Measurements from ENCODE around the gene TMEM240.

Gene TMEM240

GRCh38 chr1:1554926-1555915 is 14.8 kb upstream of the TMEM240 start:
- Histone ChIP-seq H3K27me3 (ENCODE audit: insufficient read depth, low read depth) (no peaks in the 10 kb centered on the region), H3K4me1 (ENCODE audit: low read depth, poor library complexity, severe bottlenecking) (no peaks in the 10 kb centered on the region), H3K36me3 (ENCODE audit: insufficient read depth) (no peaks in the 10 kb centered on the region), H3K79me2 (ENCODE audit: insufficient read depth, low read depth) (peaks cover 12% of the 10 kb centered on the region; the same call in 1 of the 2 replicates), H3K27ac (no peak overlapping the region), H3K4me3 (IDR thresholded peaks at IDR 0.05; ENCODE audit: insufficient read depth, low read depth, low read length) (no peak overlapping the region), H3K4me2 (no peak overlapping the region), H2AFZ (ENCODE audit: low read depth) (no peak overlapping the region), H3K9ac (no peak overlapping the region), H4K20me1 (ENCODE audit: insufficient read depth) (0 out of 2 replicates have a peak, but pooled peaks cover 8% of the 10 kb centered on the region)
- TF ChIP-seq, protein P1, sequence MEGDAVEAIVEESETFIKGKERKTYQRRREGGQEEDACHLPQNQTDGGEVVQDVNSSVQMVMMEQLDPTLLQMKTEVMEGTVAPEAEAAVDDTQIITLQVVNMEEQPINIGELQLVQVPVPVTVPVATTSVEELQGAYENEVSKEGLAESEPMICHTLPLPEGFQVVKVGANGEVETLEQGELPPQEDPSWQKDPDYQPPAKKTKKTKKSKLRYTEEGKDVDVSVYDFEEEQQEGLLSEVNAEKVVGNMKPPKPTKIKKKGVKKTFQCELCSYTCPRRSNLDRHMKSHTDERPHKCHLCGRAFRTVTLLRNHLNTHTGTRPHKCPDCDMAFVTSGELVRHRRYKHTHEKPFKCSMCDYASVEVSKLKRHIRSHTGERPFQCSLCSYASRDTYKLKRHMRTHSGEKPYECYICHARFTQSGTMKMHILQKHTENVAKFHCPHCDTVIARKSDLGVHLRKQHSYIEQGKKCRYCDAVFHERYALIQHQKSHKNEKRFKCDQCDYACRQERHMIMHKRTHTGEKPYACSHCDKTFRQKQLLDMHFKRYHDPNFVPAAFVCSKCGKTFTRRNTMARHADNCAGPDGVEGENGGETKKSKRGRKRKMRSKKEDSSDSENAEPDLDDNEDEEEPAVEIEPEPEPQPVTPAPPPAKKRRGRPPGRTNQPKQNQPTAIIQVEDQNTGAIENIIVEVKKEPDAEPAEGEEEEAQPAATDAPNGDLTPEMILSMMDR (conservative IDR thresholded peaks at IDR 0.05; ENCODE audit: low read depth, low read length), result no peak

GRCh38 chr1:1554550-1554925 is 14.1 kb upstream of the TMEM240 start:
- Histone ChIP-seq H3K4me1 (ENCODE audit: low read depth, poor library complexity, severe bottlenecking) (no peaks in the 10 kb centered on the region), H3K27ac (no peak overlapping the region), H3K27me3 (ENCODE audit: insufficient read depth, low read depth) (no peaks in the 10 kb centered on the region), H2AFZ (ENCODE audit: low read depth) (no peak overlapping the region), H3K9ac (no peak overlapping the region), H3K36me3 (ENCODE audit: insufficient read depth) (no peaks in the 10 kb centered on the region), H3K4me3 (IDR thresholded peaks at IDR 0.05; ENCODE audit: insufficient read depth, low read depth, low read length) (no peak overlapping the region), H4K20me1 (ENCODE audit: insufficient read depth) (0 out of 2 replicates have a peak, but pooled peaks cover 8% of the 10 kb centered on the region), H3K4me2 (no peak overlapping the region), H3K79me2 (ENCODE audit: insufficient read depth, low read depth) (peaks cover 12% of the 10 kb centered on the region; the same call in 1 of the 2 replicates)
- TF ChIP-seq, protein P1 (conservative IDR thresholded peaks at IDR 0.05; ENCODE audit: low read depth, low read length), result no peak

- H3K4me3 ChIP-seq (IDR thresholded peaks at IDR 0.05; ENCODE audit: insufficient read depth, low read depth, low read length), result no peak overlapping the region
- no peaks in the 10 kb centered on the region for H3K27me3 ChIP-seq (ENCODE audit: insufficient read depth, low read depth)
- H4K20me1 ChIP-seq (ENCODE audit: insufficient read depth), result 0 out of 2 replicates have a peak, but pooled peaks cover 8% of the 10 kb centered on the region
- no peak overlapping the region for H2AFZ ChIP-seq (ENCODE audit: low read depth)
- TF ChIP-seq, protein P1 (conservative IDR thresholded peaks at IDR 0.05; ENCODE audit: low read depth, low read length), result no peak
- no peak overlapping the region for H3K4me2 ChIP-seq
- H3K36me3 ChIP-seq (ENCODE audit: insufficient read depth), result no peaks in the 10 kb centered on the region
- no peaks in the 10 kb centered on the region for H3K4me1 ChIP-seq (ENCODE audit: low read depth, poor library complexity, severe bottlenecking)
- peaks cover 12% of the 10 kb centered on the region; the same call in 1 of the 2 replicates for H3K79me2 ChIP-seq (ENCODE audit: insufficient read depth, low read depth)
- H3K27ac ChIP-seq, result no peak overlapping the region
- H3K9ac ChIP-seq, result no peak overlapping the region
Measured at GRCh38 chr1:1553821-1554494, 13.5 kb upstream of the TMEM240 start.

GRCh38 chr1:1552263-1552639 is 11.8 kb upstream of the TMEM240 start:
- Histone ChIP-seq H3K27me3 (ENCODE audit: insufficient read depth, low read depth) (no peaks in the 10 kb centered on the region), H3K27ac (no peak overlapping the region), H3K4me1 (ENCODE audit: low read depth, poor library complexity, severe bottlenecking) (no peaks in the 10 kb centered on the region), H3K4me2 (no peak overlapping the region), H3K79me2 (ENCODE audit: insufficient read depth, low read depth) (peaks cover 12% of the 10 kb centered on the region; the same call in 1 of the 2 replicates), H4K20me1 (ENCODE audit: insufficient read depth) (0 out of 2 replicates have a peak, but pooled peaks cover 8% of the 10 kb centered on the region), H3K9ac (no peak overlapping the region), H2AFZ (ENCODE audit: low read depth) (no peak overlapping the region), H3K4me3 (IDR thresholded peaks at IDR 0.05; ENCODE audit: insufficient read depth, low read depth, low read length) (no peak overlapping the region), H3K36me3 (ENCODE audit: insufficient read depth) (no peaks in the 10 kb centered on the region)
- TF ChIP-seq, protein P1 (conservative IDR thresholded peaks at IDR 0.05; ENCODE audit: low read depth, low read length), result no peak

All from KMS-11 (cell line).